Liver (tissue), 9 donors: ENCODE measurements around the gene SECTM1. TPM values are rescaled to one million over a fixed set of nuclear protein-coding genes. Genes with fewer than 3 reads are reported as not detected.

Experiments used
- DNase-seq: peaks from one replicate; pipeline ENCODE4 v3.0.0-alpha.2; 2017; ENCODE audit warnings: low spot score
- H3K27ac ChIP-seq, 2 donors: one replicate each; pipeline ENCODE4 v1.7.0; 2013; ENCODE audit warnings: inconsistent platforms in 2 of 2, low read length in 2 of 2, control low read depth in 1 of 2, low read depth in 1 of 2, mild to moderate bottlenecking in 1 of 2
- H3K27me3 ChIP-seq, 4 donors: one replicate each; pipeline versions ENCODE4 v1.6.1 to v1.7.0; 2013; ENCODE audit warnings: low read length in 3 of 4, inconsistent platforms in 1 of 4, mild to moderate bottlenecking in 1 of 4, moderate library complexity in 1 of 4; ENCODE audit not compliant: control insufficient read depth in 4 of 4, insufficient read depth in 4 of 4
- H3K36me3 ChIP-seq, 4 donors: one replicate each; pipeline versions ENCODE4 v1.6.1 to v1.7.0; 2013; ENCODE audit warnings: low read length in 3 of 4, mild to moderate bottlenecking in 3 of 4, low read depth in 1 of 4, moderate library complexity in 1 of 4; ENCODE audit not compliant: control insufficient read depth in 4 of 4, insufficient read depth in 3 of 4
- H3K4me1 ChIP-seq, 4 donors: one replicate each; pipeline versions ENCODE4 v1.6.1 to v1.7.0; 2013; ENCODE audit warnings: low read length in 3 of 4, mild to moderate bottlenecking in 3 of 4, moderate library complexity in 1 of 4; ENCODE audit not compliant: control insufficient read depth in 4 of 4, insufficient read depth in 4 of 4
- H3K4me3 ChIP-seq, 3 donors: one replicate each; pipeline versions ENCODE4 v1.6.1 to v1.7.0; 2013; ENCODE audit warnings: low read length in 3 of 3, control low read depth in 1 of 3, low read depth in 1 of 3, mild to moderate bottlenecking in 1 of 3
- H3K9ac ChIP-seq, 2 donors: one replicate each; pipeline ENCODE4 v1.7.0; 2013; ENCODE audit warnings: low read length in 2 of 2, mild to moderate bottlenecking in 2 of 2, moderate library complexity in 2 of 2, control low read depth in 1 of 2, low read depth in 1 of 2
- H3K9me3 ChIP-seq, 4 donors: one replicate each; pipeline versions ENCODE4 v1.6.1 to v1.7.0; 2013; ENCODE audit warnings: low read length in 3 of 4; ENCODE audit not compliant: control insufficient read depth in 4 of 4
- CTCF ChIP-seq: fragments of 150-350 bp; IDR thresholded peaks from 2 replicates; pipeline ENCODE4 v1.5.1; 2017; ENCODE audit warnings: improper control_type of control experiment, low read depth, low read length; ENCODE audit not compliant: missing input control
- EGR1 ChIP-seq, 2 donors: IDR thresholded peaks; 2 replicates each; pipeline ENCODE4 v1.6.1; 2016 to 2018; ENCODE audit warnings: antibody characterized with exemption in 2 of 2, low read depth in 2 of 2
- FOXA2 ChIP-seq: IDR thresholded peaks from 2 replicates; pipeline ENCODE4 v1.6.1; 2016; ENCODE audit warnings: antibody characterized with exemption
- HNF4G ChIP-seq: IDR thresholded peaks from 2 replicates; pipeline ENCODE4 v1.6.1; 2016; ENCODE audit warnings: antibody characterized with exemption
- RAD21 ChIP-seq, 2 donors: IDR thresholded peaks; 2 replicates each; pipeline ENCODE4 v1.6.1; 2016; ENCODE audit warnings: antibody characterized with exemption in 2 of 2, mild to moderate bottlenecking in 2 of 2
- RXRA ChIP-seq, 2 donors: IDR thresholded peaks; 2 replicates each; pipeline ENCODE4 v1.6.1; 2017 to 2018; ENCODE audit warnings: antibody characterized with exemption in 2 of 2, mild to moderate bottlenecking in 1 of 2
- SP1 ChIP-seq: IDR thresholded peaks from 2 replicates; pipeline ENCODE4 v1.6.1; 2018; ENCODE audit warnings: antibody characterized with exemption, mild to moderate bottlenecking
- YY1 ChIP-seq: IDR thresholded peaks from 2 replicates; pipeline ENCODE4 v1.6.1; 2016; ENCODE audit warnings: antibody characterized with exemption, mild to moderate bottlenecking
- ZBTB33 ChIP-seq: IDR thresholded peaks from 2 replicates; pipeline ENCODE4 v1.6.1; 2016; ENCODE audit warnings: antibody characterized with exemption
- WGBS: extraction: QIAGEN DNeasy Blood & Tissue Kit; methylation state at CpG from one replicate; pipeline ENCODE4 v1.1.7; 2013; 5-methylcytosine and 5-hydroxymethylcytosine counted together
- polyA plus RNA-seq, 2 donors: library from polyadenylated mRNA; stranded (reverse) in 1 of 2; unstranded in 1 of 2; fragments of 200-250 nt in 1 of 2; fragments of >200 nt in 1 of 2; fragmentation: Nextera tagmentation in 1 of 2; extraction: Ambion mirVana in 1 of 2; gene quantifications; one replicate each; pipeline versions ENCODE4 v1.2.1 to v1.2.3, GENCODE V29; 2013 to 2015
- total RNA-seq, 2 donors: library from RNA; depleted of rRNA; stranded (reverse); fragments of >200 nt; gene quantifications; one replicate each; pipeline ENCODE4 v1.2.3, GENCODE V29; 2014
- TF ChIP-seq, protein P1 (sequence below): IDR thresholded peaks from 2 replicates; pipeline ENCODE4 v1.6.1; 2016; ENCODE audit warnings: antibody characterized with exemption, mild to moderate bottlenecking
- donor health status: healthy.
- donor health status: healthy.
- donor health status: healthy.
- donor health status: healthy.
- donor health status: healthy.

SECTM1 gene
- total and polyA plus RNA-seq, 4 donors: 1.3 to 14.2 (median 4.6) TPM

- H3K9ac ChIP-seq: no peak overlapping the region
- no peaks in the 10 kb centered on the region for H3K27me3 ChIP-seq
- no peaks in the 10 kb centered on the region for H3K36me3 ChIP-seq
- no peaks in the 10 kb centered on the region for H3K9me3 ChIP-seq
- no peak for DNase-seq
- TF ChIP-seq YY1 (no peak), RXRA (IDR thresholded peaks at IDR 0.05) (no peak), FOXA2 (no peak), ZBTB33 (no peak)
- TF ChIP-seq, protein P1, sequence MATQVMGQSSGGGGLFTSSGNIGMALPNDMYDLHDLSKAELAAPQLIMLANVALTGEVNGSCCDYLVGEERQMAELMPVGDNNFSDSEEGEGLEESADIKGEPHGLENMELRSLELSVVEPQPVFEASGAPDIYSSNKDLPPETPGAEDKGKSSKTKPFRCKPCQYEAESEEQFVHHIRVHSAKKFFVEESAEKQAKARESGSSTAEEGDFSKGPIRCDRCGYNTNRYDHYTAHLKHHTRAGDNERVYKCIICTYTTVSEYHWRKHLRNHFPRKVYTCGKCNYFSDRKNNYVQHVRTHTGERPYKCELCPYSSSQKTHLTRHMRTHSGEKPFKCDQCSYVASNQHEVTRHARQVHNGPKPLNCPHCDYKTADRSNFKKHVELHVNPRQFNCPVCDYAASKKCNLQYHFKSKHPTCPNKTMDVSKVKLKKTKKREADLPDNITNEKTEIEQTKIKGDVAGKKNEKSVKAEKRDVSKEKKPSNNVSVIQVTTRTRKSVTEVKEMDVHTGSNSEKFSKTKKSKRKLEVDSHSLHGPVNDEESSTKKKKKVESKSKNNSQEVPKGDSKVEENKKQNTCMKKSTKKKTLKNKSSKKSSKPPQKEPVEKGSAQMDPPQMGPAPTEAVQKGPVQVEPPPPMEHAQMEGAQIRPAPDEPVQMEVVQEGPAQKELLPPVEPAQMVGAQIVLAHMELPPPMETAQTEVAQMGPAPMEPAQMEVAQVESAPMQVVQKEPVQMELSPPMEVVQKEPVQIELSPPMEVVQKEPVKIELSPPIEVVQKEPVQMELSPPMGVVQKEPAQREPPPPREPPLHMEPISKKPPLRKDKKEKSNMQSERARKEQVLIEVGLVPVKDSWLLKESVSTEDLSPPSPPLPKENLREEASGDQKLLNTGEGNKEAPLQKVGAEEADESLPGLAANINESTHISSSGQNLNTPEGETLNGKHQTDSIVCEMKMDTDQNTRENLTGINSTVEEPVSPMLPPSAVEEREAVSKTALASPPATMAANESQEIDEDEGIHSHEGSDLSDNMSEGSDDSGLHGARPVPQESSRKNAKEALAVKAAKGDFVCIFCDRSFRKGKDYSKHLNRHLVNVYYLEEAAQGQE: no peak
- H3K27ac ChIP-seq: no peak overlapping the region
- no peak overlapping the region for H3K4me3 ChIP-seq
- H3K4me1 ChIP-seq: peaks cover 0 to 4% (median 2%) of the 10 kb centered on the region in 4 donors
- 73% methylated on average over 11 of the region's 11 CpGs for WGBS
Measured at GRCh38 chr17:82349287-82349701, 15.7 kb upstream of the SECTM1 start.

DNA sequence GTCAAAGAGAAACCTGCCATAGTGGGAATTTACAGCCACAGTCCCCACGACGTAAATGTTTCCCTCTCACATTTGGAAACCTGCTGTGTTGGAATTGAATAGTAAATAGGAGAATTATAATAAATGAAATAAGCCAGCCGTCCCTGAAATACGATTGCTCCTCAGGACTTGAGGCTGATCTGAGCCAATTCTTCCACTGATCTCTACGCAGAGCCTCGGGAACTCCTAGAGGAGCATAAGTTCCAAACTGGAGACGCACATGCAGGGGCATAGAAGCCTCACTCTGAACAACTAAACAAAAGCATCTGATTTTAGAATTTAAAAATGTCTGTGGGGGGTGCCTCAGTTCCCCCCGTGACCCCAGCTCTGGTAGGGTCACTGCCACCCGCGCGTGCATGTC lies 15.3 kb upstream of the SECTM1 start:
- H3K27me3 ChIP-seq: no peaks in the 10 kb centered on the region
- 79% methylated on average over 11 of the region's 11 CpGs for WGBS
- no peak for DNase-seq

More for the DNA sequence above, 15.3 kb upstream of the SECTM1 start:
- H3K36me3 ChIP-seq: no peaks in the 10 kb centered on the region
- peaks cover 0 to 4% (median 2%) of the 10 kb centered on the region in 4 donors for H3K4me1 ChIP-seq
- H3K9me3 ChIP-seq: no peaks in the 10 kb centered on the region
- H3K9ac ChIP-seq: no peak overlapping the region
- no peak overlapping the region for H3K27ac ChIP-seq
- TF ChIP-seq, protein P1: no peak
- TF ChIP-seq YY1: no peak
- TF ChIP-seq CTCF: no peak
- no peak for TF ChIP-seq RAD21 (IDR thresholded peaks at IDR 0.05)
- no peak for TF ChIP-seq EGR1 (IDR thresholded peaks at IDR 0.05; ENCODE audit: low read depth in 2 of 2)
- no peak for TF ChIP-seq FOXA2
- TF ChIP-seq HNF4G: no peak
- no peak for TF ChIP-seq SP1
- no peak overlapping the region for H3K4me3 ChIP-seq
